ENCODE data around the gene LRRC41.
"Not testable (repeated sequence)": the region's sequence is repeated elsewhere in the genome, so short reads cannot be mapped to it uniquely, and the experiment has no call there.

The LRRC41 gene

GRCh38 chr1:46241733-46242132 lies 61.7 kb downstream of the LRRC41 start:
- not testable (repeated sequence) for DNase-seq

- DNase-seq, result peak; percentile 42
Observed at GRCh38 chr1:46238865-46239264, 64.6 kb downstream of the LRRC41 start.

GRCh38 chr1:46236882-46237281 lies 66.5 kb downstream of the LRRC41 start:
- no peak for DNase-seq

- not testable (repeated sequence) for DNase-seq
Observed at GRCh38 chr1:46231231-46231630, 72.2 kb downstream of the LRRC41 start.

All from EL (cell line).